ENCODE measurements around the gene IAH1.

The IAH1 gene, protein sequence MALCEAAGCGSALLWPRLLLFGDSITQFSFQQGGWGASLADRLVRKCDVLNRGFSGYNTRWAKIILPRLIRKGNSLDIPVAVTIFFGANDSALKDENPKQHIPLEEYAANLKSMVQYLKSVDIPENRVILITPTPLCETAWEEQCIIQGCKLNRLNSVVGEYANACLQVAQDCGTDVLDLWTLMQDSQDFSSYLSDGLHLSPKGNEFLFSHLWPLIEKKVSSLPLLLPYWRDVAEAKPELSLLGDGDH

DNA sequence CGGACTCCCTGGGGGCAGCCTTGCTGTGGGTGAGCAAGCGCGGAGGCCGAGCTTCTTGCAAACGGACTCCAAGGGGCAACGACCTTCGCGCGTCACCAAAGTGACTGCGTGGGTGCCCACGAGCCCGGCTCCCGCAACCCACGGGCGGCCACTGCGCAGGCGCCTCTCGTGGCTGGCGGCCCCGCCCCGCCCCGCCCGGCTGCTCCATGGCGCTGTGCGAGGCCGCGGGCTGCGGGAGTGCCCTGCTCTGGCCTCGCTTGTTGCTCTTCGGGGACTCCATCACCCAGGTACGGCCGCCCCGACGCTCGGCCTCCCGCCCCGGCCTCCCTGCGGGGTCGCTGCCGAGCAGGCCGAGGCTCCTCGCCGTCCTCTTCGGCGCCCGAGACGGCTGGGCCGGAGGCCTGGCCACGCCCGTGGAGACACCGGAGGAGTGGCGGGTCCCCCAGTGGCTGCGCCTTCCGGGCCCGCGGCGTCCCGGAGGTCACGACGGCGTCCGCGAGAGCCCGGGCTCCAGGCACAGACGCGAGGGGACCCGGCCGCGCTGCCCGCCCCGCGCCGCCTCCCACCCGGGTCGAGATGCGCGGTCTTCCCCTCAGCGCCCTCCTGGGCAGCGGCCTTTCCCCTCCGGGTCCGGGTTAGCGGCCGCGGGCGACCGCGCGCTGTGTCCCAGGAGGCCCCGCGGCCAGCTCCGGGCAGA, at the start of gene IAH1:
Gene IAH1 (plus strand): TSS at position 191 of the 697 bp plus-strand sequence. CDS start 16 bp downstream, at position 207.
- DNase-seq: peak in 48 of 56 donors; percentile 19 to 84 (median 60)

DNA sequence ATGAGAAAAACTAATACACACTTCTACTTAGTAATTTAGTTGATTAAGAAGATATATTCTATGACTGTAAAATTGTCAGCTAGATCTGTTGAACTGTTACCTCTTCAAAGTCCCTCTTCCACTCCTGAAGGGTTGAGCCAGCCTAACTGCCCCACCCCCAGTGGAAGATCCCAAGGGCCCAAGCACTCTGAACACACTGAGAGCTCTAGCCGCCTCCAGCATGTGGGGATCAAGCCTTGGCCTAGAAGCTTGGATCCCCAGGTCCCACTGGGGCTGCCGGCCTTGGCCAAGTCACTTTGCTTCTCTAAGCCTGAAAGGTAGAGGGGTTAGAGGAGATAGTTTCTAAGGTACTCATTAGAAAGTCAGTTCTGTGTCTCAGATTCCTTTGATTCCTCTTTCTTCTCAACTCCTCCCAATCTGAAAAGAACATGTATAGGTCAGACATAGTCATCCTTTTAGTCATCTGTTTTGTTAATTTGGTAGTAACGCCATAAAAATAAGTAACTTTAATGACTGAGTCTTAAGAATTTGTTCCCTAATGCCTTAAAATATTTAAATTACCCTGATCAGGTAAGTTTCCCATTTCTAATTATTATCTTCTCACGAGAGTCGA, 45.3 kb upstream of the IAH1 start:
- no peak for DNase-seq

DNA sequence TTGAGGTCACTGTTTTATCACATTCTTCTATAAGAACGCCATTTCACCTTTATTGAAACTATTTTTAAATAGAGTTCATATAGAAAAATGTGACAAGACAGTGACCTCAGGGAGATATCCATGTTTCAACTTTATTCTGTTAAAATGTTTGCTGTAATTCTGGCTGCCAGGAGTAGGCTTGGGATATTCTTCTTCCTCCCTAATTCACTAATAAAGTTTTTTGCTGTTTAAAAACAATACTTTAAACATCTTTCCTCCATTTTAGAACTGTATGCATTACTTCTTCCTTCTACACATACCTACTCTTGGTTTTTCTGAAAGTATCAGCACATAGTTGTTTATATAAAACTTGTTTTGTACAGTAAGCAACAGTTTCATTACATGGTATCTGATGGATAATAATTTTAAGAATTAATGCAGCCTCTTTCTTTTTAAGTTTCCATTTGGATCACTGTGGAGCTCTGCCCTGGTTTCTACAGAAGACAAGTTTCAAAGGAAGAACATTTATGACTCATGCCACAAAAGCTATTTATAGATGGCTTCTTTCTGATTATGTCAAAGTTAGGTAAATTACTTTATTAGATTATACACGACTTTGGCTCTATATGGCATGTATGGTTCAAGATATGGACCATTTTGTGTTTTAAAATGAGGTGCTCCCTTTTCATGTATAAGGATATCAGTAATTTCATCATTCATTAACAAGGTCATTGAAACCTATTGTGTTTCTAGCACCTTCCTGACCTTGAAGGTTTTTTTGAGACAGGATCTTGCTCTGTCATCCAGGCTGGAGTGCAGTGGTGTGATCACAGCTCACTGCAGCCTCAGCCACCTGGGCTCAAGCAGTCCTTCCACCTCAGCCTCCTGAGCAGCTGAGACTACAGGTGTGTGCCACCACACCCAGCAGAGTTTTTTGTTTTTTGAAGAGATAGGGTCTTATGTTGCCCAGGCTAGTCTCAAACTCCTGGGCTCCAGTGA, 43.7 kb upstream of the IAH1 start:
- DNase-seq: no peak

DNA sequence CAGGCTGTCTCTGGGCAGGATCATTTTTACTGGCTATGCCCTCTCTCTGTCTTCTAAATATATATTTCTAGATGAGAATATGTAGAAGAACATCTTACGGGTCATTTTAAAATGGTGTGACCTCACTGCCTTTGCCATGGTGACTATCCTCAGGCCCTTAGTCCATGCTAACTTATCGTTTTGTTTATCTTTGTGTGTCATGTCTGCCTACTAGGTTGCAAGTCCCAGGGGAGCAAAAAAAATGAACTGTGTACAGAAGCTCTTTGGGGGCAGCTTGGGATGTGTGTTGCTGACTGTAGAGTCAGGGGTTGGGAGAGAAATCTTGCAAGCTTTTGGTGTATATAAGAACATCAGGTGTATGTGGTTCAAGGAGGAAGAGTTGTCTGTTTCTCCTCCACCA, 39.9 kb upstream of the IAH1 start:
- no peak for DNase-seq

DNA sequence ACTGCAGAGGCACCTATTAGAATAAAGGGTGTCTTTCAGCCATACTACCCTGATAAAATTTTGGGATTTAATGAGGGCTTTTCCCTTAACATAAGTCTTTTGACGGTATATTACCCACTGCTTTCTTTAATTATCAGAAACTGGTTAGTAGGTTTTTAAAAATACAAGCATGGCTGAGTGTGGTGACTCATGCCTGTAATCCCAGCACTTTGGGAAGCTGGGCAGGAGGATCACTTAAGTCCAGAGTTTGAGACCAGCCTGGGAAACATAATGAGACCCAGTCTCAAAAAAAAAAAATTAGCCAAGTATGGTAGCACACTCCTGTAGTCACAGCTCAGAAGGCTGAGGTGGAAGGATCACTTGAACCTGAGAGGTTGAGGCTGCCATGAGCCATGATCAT, 34.8 kb upstream of the IAH1 start:
- DNase-seq: no peak

DNA sequence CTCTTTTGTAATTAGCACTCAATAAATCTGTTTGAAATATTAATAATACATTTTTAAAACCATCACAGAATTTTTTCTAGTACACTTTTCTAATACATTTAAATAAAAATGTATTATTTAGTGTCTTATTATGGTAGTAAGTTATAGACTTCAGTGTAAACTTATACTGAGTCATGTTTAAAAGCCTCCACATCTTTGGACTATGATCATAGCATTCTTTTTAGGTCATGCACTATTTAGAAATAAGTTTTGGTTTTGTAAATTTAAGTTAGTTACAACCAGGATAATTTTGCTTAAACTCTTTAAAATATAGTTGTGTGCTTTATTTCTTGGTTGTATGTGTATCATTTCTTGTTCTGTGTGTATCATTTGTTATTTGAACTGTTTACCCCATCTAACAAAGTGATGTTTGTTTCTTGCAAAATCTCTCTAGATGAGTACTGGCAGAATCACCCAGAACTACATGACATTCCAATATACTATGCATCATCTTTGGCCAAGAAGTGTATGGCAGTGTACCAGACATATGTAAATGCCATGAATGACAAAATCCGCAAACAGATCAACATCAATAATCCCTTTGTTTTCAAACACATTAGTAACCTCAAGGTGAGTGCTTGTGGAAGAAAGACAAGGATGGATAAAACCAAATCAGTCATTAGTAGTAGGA, 34.2 kb upstream of the IAH1 start:
- no peak for DNase-seq

DNA sequence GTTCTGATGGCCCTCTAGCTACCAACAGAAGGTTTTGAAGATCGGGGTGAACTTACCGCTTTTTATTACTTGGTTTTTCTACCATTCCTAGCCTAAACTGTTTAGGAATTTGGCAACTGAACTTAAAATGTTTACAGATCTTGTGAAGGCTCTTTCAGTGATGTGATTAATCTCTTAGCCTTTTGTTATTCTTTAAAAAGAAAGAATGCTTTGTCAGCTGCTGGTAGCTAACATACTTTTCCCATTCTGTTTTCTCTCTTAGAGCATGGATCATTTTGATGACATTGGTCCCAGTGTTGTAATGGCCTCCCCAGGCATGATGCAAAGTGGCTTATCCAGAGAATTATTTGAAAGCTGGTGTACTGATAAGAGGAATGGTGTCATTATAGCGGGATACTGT, 32.8 kb upstream of the IAH1 start:
- no peak for DNase-seq

DNA sequence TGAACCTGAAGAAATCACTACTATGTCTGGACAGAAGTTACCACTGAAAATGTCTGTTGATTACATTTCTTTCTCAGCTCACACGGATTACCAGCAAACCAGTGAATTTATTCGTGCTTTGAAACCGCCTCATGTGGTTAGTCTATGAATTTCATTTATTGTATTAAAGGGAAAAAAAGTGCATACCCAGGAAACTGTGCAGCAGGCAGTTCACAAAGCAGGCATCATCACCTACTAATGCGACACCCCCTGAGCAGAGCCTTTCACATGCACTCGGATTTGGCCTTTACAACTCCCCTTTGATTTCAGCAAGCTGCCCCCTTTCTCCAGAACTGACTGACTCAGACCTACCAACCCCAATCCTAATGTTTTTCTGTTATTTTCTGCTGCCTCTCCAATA, 30.8 kb upstream of the IAH1 start:
- no peak for DNase-seq

DNA sequence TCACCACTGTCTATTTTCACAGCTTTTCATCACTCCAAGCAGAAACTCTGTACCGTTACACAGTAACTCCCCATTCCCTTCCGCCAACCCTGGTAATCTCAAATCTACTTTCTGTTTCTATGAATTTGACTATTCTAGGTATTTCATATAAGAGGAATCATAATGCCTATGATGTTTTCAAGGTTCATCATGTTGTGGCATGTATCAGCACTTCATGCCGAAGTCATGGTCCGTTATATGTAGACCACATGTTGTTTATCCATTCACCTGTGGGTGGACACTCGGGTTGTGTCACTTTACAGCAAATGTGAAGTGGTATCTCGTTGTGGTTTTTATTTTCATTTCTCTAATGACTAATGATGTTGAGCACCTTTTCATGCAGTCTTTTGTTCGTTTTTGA, 29.3 kb upstream of the IAH1 start:
- DNase-seq: no peak

DNA sequence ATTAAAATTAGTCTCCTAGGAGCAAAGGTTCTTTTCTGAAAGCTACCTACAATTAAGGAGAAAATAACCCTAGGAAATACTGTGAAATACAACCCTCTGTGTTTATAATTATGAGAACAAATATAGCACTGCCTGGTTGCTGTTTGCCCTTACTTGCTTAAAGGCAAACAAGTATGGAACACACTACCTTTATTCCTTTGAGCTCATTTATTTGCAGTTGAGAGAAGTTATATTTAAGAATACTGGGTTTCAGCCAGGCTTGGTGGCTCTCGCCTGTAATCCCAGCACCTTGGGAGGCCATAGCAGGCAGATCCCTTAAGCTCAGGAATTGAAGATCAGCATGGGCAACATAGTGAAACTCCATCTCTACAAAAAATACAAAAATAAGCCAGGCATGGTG, 23.1 kb upstream of the IAH1 start:
- DNase-seq: no peak

DNA sequence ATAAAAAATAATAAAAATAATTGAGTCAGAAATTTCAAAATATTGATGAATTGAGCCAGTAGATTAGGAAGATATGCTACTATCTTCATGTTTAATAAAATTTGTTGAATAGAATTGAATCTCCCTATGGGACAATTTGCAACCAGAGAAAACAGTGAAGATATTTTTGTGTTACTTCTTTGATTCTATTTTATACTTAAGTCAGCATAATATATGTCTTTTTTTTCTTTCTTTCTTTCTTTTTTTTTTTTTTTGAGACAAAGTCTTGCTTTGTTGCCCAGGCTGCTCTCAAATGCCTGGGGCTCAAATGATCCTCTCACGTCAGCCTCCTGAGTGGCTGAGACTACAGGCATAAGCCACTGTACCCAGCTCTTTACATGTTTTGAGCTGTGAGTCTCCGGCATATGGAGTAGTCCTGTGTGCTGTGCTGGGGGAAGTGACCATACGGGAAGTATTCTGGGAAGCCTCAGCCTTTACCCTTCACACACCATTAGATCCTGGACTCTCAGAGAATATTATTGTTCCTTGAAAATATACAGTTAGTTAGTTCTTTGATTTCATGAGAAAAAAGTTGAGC, 13.8 kb upstream of the IAH1 start:
- no peak for DNase-seq

DNA sequence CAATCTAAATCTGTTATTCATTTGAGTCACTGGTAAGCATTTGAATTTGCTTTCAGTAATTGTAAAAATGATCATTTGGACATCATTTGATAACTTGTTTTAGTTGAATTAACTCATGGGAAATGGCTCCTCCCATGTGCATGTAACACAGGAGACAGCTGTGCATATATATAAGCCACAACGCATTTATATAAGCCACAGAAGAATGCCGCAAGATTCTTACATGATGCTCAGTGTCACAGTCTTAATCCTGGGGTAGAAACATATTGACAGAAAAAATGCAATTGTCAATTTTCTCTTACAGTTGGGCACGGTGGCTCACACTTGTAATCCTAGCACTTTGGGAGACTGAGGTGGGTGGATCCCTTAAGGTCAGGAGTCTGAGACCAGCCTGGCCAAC, 13.3 kb upstream of the IAH1 start:
- DNase-seq: no peak

DNA sequence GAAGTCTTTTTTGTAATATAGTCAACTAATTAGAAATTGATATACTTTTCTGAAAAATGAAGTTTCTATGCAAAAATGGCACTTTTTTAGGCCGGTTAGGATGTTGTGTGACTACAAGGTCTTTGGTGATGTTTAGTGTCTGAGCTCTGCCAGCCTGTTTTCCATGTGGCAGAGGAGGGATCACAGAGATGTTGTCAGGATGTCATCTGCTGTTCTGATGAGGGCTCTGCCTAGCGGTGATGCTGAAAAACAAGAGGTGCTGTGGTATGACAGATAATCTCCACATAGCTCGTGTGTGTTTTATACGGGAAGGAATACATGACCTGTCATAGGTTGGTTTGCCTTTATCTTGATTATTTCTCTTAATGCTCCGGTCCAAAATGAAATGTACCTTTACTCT, 12.0 kb upstream of the IAH1 start:
- DNase-seq: no peak

DNA sequence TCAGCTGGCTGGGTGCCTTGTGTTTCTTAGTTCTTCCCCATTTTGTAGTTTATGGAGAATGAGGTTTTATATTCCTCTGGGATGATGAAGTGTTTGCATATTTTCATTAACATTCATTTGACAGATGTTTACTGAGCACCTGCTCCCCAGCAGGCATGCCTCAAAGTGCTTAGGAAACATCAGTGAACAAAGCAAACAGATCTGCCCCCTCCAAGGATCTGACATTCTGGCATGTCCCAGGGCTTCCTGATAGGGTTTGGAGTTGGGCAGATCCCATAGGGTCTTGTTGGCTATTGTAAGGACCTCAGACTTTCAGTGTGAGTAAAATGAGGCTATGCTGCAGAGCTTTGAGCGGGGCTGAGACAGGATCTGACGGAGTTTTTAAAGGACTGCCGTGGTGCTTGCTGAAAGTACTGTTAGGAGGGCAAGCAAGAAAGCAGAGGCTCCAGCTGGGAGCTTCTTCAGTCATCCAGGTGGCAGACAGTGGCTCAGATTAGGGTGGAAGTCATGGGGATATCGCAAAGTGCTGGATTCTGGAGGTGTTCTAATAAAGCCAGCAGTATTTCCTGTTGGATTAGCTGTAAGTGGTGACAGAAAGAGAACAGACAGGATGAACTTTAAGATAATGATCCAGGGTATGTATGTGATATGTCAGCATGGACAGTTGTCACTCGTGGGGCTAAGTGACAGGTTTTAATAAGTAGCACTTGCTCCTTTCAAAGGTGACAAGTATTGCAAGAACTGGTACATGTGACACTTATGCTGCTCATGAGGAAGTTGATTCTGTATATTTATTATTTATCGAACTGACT, 11.3 kb upstream of the IAH1 start:
- DNase-seq: no peak

DNA sequence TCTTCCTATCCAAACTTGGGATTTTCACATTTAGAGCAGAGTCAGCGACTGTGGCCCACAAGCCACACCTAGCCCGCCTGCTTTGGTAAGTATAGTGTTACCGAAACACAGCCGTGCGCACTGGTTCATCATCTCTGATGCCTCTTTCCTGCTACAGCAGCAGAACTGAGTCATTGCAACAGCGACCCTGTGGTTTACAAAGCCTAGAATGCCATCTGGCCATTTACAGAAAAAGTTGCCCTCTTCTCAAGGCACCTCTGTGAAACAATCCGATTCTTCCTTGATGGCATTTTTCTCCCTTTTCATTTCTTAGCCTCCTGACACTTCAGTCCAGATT, 10.7 kb upstream of the IAH1 start:
- DNase-seq: no peak

DNA sequence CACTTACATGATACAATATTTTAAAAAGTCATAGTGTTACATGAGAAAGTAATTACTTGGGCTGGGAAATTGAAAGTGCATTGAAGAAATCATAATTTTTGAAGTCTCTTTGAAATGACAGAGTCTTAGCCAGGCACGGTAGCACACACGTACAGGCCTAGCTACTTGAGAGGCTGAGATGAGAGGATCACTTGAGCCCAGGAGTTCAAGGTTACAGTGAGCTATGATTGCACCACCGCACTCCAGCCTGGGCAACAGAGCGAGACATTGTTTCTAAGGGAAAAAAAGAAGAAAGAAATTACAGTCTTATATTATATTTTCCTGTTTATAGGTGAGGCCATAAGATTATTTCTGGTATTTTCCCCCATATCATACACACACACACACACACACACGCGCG, 9.2 kb upstream of the IAH1 start:
- no peak for DNase-seq

DNA sequence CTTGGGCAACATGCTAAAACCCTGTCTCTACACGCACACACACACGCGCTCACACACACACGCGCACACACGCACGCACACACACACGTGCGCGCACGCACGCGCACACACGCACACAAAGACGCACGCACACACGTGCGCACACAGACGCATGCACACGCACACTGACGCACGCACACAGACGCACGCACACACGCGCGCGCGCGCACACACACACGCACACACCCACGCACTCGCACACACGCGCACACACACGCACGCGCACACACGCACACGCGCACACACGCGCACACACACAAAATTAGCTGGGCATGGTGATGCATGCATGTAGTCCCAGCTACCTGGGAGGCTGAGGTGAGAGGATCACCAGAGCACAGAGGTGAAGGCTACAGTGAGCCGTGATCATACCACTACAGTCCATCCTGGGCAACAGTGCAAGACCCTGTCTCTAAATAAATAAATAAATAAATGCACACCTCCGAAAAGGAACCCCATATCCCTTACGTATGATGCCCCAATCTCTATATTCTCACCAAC, 8.1 kb upstream of the IAH1 start:
- no peak for DNase-seq

DNA sequence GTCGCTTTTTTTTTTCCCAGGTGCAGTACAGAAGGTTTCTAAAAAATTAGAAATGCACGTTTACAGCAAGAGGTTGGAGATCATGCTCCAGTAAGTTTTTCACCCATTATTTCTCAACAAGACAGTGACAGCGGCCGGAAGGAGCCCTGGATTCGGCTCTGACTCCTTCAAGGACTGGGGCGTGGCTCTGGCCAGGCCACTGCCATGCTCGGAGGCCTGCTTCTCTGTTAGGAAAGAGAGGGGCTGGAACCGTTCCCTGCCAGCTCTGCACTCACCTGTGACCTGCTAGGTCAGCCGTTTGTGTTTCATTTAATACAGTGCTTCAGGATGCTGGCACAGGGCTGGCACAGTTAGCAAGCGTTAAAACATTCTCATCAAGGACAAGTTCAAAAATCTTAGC, 6.7 kb upstream of the IAH1 start:
- no peak for DNase-seq

DNA sequence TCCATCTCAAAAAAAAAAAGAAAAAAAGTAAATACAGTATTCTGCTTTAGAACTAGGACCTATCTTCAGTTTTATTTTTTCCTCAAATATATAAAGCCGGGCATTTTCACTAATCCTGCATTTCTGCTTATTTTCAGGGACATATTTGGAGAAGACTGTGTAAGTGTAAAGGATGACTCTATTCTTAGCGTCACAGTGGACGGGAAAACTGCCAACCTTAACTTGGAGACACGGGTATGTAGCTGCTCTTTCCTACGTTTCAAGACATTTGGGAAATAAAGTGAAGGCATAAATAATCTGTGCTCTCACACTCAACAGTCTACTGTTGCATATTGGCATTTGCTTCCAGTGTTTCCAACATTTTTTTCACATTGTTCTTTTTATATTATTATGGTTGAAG, 3.1 kb upstream of the IAH1 start:
- peak in 4 of 56 donors; percentile 7 to 35 (median 14) for DNase-seq

DNA sequence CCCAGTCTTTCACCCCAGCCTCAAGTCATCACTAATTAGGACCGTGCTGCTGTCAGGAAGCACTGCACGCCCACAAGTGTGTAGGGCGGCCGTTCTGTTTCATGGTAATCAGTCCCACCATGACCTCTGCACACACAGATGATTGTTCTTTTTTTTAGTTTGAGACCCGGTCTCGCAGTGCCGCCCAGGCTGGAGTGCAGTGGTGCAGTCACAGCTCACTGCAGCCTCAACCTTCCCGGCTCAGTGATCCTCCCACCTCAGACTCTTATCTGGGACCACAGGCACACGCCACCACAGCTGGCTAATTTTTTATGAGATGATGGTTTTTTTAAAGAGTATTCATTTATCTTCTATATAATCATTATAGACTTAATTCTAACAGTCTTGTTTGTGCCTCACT, 1.8 kb upstream of the IAH1 start:
- no peak for DNase-seq
